DMS79 (cell line): ENCODE results near the gene OR10H3.
"Not testable (repeated sequence)": the region's sequence is repeated elsewhere in the genome, so short reads cannot be mapped to it uniquely, and the experiment has no call there.

Experiments
- DNase-seq: peaks from one replicate; lab custom pipeline; 2025; lab: John Stamatoyannopoulos, UW

OR10H3 gene, protein sequence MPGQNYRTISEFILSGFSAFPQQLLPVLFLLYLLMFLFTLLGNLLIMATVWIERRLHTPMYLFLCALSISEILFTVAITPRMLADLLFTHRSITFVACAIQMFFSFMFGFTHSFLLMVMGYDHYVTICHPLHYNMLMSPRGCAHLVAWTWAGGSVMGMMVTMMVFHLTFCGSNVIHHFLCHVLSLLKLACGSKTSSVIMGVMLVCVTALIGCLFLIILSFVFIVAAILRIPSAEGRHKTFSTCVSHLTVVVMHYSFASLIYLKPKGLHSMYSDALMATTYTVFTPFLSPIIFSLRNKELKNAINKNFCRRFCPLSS

GRCh38 chr19:15737722-15738121 is at the start of gene OR10H3:
Gene OR10H3 (plus strand): TSS chr19:15737985. CDS start chr19:15741393, 3,408 bp downstream.
- no peak for DNase-seq

DNA sequence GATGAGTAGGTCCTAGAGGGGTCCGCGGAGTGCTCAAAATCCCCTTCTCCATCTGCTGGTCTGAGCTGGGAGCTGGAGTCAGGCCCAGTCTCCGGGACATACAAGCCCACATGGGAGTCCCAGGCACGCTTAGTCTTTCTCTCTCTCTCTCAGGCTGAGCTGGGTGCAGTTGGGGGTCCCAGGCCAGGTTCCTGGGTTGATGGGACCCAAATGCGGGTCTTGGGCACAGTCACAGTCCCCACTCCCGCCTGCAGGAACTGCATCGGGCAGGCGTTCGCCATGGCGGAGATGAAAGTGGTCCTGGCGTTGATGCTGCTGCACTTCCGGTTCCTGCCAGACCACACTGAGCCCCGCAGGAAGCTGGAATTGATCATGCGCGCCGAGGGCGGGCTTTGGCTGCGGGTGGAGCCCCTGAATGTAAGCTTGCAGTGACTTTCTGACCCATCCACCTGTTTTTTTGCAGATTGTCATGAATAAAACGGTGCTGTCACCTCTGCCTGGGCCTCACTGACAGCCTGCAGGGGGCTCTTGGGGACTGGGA is 41.1 kb upstream of the OR10H3 start:
- DNase-seq = no peak

DNA sequence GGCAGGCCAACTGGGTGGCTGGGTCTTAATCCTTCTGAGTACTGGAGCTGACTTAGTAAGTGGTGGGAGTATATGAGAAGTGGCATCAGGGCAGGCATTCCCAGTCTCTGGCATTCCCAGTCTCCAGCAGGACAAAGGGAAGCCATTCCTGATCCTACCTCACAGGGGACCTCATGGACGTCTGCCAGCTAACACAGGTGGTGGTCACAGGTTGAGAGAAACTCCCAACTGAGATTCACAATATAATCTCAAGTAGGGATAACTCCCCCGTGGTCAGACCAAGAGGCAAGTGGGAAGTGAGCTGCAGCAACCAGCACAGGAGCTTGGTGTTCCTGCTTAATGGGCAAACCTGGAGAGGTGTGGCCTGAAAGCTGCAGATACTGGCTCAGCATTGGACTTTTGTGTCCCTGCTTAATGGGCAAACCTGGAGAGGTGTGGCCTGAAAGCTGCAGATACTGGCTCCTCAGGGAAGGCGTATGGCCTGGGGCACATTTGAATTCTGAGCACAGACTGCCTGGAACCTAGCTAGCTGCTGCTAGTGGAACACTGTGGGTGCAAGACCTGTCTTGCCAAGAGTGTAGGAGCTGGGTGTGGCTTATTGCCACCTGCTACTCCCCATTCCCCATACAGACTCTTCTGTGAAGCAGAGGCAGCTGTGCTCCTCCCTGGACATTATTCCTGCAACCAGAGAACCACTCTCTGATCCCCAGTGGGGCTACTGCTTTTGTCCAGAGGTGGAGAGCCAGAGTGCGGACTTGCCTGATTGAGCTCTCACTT is 35.8 kb upstream of the OR10H3 start:
- peak; percentile 79 for DNase-seq

GRCh38 chr19:15702534-15702930 is 35.3 kb upstream of the OR10H3 start:
- peak; percentile 72 for DNase-seq

GRCh38 chr19:15714638-15715037 is 23.1 kb upstream of the OR10H3 start:
- no peak for DNase-seq

DNA sequence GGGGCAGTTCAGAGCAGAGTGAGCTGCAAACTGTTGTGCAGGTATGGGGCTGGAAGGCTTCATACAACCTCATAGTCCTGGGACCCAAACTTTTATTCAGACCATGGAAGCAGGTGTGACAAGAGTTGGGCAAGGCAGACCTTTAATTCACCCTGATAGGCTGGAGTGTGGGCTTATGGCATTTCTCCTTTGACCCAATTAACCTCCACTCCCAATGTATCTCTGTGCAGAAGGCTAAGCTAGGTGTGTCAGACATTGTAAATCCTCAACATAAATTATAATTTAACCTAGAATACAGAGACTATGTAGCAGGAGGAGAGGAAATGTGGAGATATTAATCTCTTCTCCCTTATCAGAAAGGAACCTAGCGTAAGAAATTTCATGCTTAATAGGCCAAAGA is 22.1 kb upstream of the OR10H3 start:
- no peak for DNase-seq

GRCh38 chr19:15717809-15718208 is 20.0 kb upstream of the OR10H3 start:
- no peak for DNase-seq

GRCh38 chr19:15721268-15721667 is 16.5 kb upstream of the OR10H3 start:
- DNase-seq = no peak

DNA sequence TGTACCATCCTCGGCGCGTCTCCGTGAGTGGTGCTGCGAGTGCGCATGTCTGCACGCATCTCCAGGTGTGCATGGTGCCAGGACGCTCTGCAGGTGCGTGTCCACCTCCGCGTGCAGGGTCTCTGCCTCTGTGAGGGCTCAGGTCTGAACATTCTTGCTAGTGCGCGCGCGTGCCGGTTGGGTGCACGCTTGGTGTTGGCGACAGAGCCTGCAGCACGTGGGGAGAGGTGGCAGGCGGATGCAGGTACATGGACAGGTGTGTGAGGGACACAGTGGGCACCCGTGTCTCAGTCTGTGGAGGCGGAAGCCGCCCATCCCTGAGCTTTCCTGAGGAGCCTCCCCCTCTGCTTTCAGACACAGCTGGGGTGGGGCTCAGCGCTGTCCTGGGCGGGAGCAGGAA is 14.8 kb upstream of the OR10H3 start:
- no peak for DNase-seq

GRCh38 chr19:15727724-15728123 is 10.1 kb upstream of the OR10H3 start, which contains the start of gene OR10H2:
Gene OR10H2 (plus strand): TSS chr19:15728024. CDS start chr19:15728044, 20 bp downstream.
- DNase-seq = no peak

GRCh38 chr19:15730538-15730937 is 7.2 kb upstream of the OR10H3 start:
- no peak for DNase-seq

- DNase-seq = no peak
These were observed 5.4 kb upstream of the OR10H3 start for GRCh38 chr19:15732388-15732787.

DNA sequence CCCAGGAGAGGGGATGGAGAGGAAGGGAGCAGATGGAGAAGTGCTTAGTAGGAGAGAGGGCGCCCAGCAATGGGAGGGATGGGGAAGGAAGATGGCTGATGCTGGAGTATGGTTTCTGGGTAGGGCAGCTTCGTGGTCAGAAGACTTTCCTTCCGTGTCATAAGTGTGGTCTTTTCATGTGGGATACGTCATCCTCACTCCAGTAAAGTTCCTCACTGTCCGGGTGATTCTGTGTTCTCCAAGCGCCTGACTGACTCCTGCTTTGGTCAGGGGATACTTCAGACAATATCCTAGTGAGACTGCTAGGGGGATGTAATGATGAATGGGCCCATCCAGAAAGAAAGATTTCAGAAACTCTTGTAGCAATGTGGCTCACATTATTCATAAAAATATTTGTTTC is 3.9 kb upstream of the OR10H3 start:
- DNase-seq = no peak

- no peak for DNase-seq
These were observed 3.0 kb downstream of the OR10H3 start for GRCh38 chr19:15740785-15741184.

- DNase-seq = no peak
These were observed 10.5 kb downstream of the OR10H3 start for GRCh38 chr19:15748239-15748638.

DNA sequence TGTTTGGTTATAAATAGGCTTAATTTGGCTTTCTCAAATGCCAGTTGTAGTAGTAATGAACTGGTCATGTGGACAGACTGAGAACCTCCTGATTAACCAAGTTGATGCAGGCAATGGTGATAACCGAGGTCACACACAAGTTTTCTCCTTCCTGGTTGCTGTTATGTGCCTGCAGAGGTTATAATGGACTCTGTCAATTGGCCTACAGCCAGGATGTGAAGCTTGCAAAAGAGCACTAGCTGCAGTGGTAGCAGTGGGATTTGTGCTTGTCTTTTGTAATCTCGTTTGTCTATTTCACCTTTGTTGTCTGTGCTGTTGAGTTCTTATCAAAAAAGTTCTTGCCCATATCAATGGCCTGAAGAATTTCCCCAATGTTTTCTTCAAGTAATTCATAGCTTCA is 20.6 kb downstream of the OR10H3 start:
- DNase-seq = no peak

DNA sequence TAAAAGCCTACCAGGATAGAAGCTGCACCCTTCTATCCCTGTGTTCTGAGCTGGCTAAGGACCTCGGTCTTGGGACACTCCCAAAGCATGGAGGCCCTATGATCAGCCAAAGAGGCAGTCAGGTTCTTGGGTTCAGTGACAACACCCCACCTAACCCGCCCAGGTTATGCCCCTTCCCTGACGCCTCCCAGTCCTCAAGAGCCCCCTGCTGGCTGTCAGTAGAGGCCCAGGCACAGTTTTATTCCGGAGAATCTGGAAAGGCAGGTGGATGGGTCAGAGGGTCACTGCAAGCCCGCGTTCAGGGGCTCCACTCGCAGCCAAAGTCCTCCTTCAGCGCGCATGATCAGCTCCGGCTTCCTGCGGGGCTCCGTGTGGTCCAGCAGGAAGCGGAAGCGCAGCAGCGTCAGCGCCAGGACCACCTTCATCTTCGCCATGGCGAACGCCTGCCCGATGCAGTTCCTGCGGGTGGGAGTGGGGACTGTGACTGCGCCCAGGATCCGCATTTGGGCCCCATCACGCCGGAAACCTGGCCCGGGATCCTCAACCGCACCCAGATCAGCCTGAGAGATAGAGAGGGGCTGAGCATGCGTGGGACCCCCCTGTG is 22.3 kb downstream of the OR10H3 start:
- no peak for DNase-seq

DNA sequence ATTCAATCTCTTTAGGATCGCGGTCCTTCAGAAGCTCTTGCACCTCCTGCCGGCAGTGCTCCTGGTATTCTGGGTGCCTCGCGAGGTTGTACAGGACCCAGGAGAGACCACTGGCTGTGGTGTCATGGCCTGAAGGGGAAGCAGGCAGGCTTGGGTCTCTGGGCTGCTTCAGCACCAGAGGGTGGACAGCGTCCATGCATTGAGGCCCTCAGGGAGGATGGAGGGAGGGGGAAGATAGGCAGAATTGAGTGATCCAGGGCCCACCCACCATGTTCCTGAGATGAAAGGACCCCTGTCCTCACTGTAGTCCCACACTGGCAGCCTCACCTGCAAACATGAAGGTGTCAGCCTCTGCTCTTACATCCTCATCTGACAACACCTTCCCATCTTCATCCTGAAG is 31.8 kb downstream of the OR10H3 start:
- DNase-seq = no peak

- DNase-seq = not testable (repeated sequence)
These were observed 36.4 kb downstream of the OR10H3 start for GRCh38 chr19:15774159-15774558.

DNA sequence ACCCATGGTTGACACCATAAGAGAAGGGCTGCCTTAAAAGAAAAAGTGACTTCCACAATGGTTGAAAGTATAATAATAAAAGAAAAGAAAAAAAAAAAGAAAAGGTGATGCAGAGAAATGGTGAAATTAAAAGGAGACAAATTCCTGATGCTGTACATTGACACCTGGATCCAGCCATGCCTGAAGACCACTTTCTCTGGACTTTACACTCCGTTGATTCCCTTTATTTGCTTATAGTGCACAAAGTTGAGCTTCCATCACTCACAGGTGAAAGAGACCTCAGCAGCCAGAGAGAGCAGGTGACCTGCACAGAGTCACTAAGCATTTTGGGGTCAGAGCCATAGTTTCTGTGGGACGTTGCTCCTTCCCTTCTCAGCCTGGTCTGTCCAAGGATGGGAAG is 37.5 kb downstream of the OR10H3 start:
- DNase-seq = no peak

GRCh38 chr19:15776264-15776663 is 38.5 kb downstream of the OR10H3 start:
- no peak for DNase-seq
